GM21367 (cell line): Measurements from ENCODE around the gene NR4A3.
A peak's percentile ranks its signal among the peaks of the same experiment; 100 is the strongest.

ENCODE experiments used
- ATAC-seq: cut with Tn5 transposase; IDR thresholded peaks from one replicate; pipeline ENCODE4 v1.9.1; 2021; ENCODE audit not compliant: unreplicated experiment

NR4A3 gene

DNA sequence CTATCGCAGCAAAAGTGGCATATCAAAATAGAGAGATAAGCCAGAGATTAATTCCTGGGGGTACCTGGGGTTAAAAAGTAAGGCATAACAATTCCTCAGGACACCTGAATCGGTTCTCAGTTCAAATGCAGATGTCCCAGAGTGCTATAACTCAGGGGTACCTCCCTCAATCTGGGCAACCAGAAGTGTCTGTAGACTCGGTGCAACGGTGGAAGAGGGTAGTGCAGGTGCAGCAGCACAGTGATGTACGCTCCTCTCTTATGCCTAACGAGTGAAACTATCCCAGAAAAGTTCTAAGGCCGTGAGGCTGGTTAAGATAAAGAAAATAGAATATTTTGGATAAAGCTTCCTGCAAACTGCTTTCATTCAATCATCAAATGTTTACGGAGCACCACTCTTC is 7.9 kb upstream of the NR4A3 start:
- ATAC-seq = no peak

DNA sequence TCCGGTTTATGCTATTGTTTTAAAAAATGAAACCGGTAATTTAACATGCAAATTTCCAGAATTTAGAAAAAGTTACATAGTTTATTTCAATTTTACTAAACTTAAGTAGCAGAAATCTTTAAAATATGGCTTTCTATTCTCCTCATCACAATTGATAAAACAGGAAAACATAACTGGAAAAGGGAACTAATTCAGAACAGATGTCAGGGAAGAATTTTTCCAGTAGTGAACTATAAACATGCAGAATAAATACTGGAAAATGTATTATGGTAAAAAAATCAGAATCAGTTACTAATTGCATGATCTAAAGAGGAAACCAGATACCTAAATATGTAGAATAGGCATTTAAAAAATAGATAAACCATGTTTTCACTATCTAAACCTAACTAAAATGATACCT is 7.3 kb upstream of the NR4A3 start:
- no peak for ATAC-seq

DNA sequence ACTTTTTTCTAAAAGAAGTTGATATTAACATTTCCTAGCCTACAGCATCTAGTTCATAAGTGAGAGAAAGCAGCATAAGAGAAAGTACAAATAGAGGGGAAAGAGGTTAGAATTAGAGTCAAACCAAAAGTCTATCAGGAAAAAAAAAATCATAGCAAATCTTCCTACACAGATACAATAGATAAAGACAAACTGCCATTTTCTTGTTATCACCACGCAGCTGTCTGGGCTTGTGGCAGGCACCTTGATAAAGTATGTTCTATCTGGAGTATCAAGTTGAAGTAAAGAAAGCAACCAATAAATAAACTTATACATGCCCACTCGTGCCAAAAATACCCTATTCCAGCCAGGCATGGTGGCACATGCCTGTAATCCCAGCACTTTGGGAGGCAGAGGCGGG is 5.3 kb upstream of the NR4A3 start:
- no peak for ATAC-seq

DNA sequence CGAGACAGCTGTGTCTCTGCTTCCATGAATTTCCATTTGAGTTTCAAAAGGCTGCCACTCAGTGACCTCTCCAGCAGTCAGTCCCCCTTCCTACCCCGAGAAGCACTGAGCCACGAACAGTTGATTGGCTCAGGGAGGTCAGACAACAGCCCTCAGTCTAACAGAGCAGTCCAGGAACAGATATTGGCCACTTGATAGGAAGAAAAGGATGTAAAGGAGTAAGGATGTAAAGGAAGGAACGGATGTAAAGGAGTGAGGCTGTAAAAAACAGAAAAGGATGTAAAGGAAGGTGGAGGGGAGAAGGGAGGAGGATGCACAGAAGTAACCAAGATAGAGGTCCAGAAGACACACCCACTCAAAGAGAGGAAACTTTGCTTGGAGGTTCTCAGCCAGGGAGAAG is 3.2 kb upstream of the NR4A3 start:
- ATAC-seq = no peak

DNA sequence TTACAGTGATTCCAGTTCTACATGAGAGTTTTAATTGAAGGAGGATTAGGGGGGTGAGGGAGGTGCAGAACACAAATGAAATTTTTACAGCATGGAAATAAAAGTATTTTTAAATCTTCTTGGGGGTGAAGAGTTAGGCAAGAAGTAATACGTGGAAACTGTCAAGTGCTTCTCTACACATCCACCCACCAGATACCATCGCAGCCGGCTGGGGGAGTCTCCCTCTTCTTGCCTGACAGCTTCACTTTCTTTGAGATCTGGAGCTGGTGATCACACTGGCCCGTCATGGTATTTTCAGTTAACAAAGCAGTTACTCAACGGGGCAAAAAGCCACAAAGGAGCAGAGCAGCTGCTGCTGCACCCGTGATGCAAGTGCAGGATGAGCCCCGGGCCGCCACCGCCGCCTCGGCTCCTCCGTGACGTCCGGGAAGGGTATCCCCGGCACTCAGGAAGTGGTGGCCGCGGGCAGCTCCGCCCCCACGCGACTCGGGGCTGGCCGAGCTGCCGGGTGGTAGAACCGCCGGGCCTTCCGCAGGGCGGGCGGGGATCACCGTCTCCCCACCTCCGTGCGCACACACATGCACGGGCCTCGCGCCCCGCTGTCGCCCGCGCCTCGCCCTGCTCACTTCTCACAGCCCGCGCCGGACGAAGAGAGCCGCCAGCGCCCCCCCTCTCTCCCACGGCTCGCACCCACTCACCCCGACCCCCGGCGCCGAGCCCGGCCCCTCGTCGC is 2.4 kb upstream of the NR4A3 start:
- ATAC-seq = peak; percentile 43

DNA sequence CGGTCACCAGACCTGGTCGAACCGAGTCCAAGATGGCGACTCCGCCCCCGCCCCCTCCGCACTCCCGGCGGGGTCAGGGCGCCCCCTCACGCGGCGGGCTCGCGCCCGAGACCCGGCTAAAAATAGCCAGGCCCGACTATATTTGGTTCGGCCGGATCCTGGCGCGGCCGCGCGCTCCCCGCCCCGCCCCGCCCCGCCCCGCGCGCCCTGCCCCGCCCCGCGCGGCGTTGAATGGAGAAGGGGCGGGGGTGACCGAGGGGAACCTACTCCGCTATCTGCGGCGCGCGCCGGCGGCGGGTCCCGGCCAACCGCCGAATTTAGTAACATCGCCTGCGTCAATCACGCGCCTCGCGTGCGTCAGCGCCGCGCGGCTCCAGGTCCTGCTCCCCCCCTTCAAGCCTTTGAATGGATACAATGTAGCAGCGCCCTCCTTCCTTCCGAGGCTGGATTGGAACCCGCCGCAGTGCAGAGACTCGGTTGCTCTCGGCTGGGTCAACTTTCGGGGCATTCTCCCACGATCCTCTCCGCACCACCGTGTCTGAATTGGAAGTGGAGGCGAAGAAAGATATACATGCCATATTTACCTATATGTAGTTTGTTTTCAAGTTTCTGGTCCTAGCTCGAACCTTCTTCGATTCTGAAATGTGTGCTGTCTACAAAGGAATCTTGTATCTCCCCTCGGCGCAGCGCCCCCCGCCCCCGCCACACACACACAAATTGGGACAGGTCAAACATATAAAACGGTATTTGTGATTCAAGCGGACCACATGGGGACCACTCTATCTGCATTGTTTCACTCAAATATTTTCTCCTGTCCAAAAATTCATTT is 1.6 kb upstream of the NR4A3 start:
- ATAC-seq = peak; percentile 41

DNA sequence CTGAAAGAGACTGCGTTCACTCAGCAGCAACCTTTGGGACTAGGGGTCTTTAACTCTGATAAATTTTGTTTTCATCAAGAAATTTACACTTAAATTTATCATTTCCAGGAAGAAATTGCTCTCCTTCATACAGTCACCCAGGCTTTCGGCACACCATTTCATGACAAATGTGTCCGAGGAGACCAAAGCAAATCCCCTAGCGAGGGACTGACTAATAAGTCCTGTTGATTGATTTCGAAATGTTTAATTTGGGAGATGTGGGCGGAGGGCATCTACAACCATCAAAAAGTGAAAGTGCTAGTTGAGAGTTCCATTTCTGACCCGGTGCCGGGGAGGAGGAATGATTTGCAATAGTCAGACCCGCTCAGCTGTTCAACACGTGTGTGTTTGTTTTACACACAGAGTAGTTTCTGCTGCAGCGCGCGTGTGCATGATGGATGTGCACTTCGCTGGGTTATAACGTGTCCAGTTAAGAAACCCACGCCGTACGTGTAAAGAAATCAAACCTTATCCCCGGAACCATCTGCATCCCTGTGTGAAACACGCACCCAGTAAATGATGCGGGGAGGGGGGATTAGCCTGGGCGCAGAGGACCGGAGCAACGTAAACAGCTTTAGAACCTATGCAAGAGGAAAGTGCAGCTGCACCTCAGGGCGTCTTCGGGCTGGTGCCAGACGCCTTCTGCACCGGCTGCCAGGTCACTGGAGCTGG is 845 bp upstream of the NR4A3 start:
- peak; percentile 0 for ATAC-seq

DNA sequence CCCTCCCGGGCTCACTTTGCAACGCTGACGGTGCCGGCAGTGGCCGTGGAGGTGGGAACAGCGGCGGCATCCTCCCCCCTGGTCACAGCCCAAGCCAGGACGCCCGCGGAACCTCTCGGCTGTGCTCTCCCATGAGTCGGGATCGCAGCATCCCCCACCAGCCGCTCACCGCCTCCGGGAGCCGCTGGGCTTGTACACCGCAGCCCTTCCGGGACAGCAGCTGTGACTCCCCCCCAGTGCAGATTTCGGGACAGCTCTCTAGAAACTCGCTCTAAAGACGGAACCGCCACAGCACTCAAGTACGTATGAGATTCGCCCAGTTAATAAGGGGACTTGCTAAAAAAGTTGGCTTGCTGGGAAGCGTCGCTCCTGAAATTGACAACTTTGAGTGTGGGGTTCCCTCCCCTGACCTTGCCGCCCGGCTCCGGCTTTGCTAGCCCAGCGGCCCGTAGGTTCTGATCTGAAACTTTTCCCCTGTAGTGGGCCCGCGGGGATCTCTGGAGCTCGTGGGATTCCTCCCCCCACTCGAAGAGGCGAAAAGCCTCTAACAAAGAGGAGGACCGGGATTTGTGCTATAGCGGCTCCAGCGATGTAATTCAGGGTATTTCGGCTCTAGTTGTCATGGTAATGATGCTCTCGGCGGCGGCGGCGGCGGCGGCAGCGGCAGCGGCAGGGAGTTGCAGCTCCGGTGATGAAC is 572 bp downstream of the NR4A3 start:
- ATAC-seq = no peak

DNA sequence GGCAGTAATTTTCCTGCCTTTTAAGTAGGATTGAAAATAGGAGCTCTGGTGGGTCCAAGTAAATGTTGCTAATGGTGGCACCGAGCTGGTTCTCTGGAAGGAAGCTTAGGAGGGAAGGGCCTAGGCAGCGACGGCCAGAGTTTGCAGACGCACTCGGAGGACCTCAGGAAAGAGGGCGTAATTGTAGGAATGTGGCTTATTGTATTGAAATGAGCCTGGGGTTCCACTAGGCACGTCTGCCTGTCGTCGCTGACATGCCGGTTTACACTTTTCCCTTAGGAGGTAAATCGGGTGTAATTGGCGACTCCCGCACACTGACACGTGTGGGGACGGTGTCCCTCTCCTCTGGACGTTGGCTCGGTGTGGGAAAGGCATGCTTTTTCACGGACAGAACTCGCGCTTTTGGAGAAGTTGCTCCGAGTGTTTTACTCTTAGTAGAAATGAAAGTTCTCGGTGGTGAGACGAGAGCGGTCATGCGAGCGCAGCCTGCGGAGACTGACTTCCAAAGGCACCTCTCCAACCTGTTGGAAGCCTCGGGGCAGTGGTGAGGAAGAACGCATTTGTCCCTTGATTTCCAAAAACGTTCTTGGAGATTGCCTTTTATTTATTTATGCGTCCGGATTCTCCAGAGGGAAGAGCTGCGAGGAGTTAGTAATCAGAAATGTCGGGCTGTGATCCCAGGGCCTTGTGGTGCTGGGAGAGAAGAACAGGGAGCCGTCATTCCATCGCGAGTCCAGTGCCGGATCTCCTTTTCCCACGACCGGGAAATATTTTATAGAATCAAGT is 1.3 kb downstream of the NR4A3 start:
- no peak for ATAC-seq

DNA sequence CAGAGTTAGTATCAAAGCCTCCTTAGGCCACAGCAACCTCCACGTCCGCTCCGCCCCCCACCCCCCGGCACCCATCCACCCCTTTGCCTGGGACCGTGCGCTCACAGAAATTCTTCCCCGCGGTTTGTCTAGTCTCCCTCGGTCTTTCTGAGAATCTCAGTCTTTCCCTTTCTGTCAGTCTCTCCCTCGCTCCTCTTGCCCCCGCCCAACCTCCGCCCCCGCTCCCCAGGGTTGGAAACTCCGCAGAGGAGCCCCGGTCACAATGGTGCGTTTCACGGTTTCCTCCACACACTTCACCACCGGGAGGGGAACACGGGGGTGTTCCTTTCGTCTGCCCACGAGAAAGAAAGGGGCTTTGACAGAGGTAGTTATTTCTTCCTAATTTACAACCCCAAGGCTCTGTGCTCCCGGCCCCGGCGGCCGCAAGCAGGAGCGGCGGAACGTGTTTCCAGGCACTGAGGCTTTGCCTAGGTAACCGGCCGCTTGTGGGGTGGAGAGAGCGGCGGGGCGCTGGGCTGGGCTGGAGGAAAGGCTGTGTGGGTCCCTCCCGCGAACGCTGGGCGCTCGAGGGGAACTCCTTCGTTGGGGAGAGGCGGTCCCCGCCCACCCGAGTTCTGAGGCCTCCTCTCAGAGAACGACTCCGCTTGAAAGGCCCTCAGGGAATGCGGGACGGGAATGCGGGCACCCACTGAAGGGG is 2.1 kb downstream of the NR4A3 start:
- ATAC-seq = no peak

DNA sequence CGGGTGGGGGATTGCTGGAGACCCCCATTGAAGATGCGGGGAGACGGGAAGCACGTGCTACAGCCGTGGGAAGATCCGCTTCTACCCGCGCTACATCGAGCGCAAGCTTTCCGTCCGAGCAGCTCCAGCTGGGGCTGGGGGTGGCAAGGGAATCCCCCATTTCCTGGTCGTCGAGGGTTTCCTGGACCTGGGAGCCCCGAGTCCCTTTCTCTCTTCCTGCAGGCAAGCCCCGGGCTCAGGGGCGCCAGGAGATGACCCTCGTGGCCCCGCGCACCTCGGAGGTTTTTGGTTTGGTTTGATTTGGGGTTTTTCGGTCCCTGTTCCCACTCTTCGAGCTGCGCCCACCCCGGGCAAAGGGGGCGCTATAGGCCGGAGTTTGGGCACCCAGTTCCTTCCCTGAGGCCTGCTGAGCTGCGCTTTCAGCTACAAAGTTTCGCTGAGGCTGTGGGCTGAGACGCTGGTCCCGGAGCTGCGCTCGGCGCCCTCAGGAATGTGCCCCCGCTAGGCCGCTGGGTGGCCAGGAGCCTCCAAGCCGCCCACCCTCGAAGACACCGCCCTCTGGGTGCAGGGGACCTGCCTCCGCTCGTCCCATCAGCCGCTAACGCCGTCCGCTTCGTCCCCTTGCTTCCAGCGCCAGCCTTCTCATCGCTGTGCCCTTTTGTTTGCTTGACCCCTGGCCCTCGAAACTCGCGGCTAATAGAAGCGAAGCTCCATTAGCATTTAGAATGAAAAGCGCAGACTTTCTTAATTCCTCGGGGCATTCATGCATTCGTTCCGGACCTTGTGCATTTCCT is 2.9 kb downstream of the NR4A3 start:
- no peak for ATAC-seq

DNA sequence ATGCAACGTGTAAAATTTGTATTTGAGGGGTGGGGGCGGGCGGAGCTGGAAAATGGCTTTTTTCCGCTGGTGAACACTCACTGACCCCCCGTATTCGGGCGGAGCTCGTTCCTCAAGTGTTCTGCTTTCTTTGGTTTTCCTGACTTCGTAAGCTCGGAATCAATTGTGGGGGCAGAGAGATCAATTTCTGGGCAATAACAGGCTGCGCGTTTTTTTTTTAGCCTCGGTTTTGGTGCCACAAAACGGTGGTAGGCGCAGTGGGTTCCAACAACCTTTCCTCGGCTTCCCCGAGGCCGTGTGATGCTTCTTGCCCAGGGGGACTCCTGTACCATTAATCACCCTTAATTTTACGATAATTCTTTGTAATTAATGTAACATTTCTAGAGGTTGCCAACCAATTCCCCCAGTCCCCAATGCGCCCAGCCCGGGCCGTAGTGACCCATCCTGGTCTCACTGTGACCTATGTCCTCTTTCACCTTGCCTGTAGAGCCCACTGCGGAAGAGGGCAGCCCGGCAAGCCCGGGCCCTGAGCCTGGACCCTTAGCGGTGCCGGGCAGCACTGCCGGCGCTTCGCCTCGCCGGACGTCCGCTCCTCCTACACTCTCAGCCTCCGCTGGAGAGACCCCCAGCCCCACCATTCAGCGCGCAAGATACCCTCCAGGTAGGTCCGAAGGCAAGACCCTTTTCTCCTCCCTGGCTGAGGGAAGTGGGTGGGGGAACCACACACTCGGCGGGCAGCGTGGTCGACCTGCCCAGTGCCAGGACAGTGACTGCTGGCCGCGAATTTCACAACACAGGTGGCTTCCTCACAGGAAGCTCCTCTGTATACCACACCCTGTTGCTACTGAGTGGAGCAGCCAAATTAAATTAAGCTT is 3.7 kb downstream of the NR4A3 start:
- no peak for ATAC-seq

DNA sequence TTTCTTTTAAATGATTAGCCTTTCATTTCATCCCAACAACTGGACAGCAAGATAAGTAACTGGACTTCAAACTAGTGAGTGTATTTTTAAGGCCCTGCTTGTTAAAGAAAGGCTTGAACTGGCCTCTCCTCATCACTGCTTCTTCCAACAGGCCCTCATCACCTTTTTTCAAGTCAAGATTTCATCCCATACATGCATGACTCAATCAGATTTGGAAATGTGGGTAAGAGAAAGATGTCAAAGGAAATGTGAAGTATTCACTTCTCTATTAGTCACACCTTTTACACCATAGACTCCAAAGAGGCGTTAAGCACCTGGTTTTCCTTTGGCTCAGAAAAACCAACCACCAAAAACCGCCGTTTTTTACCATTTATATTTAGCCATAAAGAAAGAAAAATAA is 4.9 kb downstream of the NR4A3 start:
- no peak for ATAC-seq

DNA sequence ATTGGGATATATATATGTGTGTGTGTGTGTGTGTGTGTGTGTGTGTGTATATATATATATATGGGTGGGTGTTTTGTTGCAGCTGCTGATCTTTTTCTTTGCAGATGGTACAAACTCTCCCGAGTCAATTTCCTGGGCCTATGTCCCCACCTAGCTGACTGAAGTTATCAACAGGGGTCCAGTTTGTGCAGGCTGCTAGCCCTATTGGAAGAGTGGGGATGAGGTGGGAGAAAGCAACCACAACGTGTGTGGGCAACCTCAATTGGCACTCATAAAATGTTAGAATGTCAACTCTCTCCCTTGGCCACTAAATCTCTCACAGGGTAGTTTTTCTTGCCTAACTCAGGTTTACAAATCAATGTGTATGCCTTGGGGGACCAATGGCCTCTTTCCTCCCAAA is 5.6 kb downstream of the NR4A3 start:
- ATAC-seq = no peak

DNA sequence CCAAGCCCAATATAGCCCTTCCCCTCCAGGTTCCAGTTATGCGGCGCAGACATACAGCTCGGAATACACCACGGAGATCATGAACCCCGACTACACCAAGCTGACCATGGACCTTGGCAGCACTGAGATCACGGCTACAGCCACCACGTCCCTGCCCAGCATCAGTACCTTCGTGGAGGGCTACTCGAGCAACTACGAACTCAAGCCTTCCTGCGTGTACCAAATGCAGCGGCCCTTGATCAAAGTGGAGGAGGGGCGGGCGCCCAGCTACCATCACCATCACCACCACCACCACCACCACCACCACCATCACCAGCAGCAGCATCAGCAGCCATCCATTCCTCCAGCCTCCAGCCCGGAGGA is 6.3 kb downstream of the NR4A3 start:
- ATAC-seq = no peak

DNA sequence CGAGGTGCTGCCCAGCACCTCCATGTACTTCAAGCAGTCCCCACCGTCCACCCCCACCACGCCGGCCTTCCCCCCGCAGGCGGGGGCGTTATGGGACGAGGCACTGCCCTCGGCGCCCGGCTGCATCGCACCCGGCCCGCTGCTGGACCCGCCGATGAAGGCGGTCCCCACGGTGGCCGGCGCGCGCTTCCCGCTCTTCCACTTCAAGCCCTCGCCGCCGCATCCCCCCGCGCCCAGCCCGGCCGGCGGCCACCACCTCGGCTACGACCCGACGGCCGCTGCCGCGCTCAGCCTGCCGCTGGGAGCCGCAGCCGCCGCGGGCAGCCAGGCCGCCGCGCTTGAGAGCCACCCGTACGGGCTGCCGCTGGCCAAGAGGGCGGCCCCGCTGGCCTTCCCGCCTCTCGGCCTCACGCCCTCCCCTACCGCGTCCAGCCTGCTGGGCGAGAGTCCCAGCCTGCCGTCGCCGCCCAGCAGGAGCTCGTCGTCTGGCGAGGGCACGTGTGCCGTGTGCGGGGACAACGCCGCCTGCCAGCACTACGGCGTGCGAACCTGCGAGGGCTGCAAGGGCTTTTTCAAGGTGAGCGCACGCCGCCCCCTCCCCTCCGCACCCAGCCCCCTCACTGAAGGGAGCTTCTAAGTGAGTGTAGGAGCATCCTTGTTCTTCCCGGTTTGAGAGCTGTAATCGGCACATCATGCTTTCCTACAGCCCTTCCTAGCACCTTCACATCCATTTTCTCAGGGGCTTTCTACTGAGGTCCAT is 6.9 kb downstream of the NR4A3 start:
- ATAC-seq = no peak

DNA sequence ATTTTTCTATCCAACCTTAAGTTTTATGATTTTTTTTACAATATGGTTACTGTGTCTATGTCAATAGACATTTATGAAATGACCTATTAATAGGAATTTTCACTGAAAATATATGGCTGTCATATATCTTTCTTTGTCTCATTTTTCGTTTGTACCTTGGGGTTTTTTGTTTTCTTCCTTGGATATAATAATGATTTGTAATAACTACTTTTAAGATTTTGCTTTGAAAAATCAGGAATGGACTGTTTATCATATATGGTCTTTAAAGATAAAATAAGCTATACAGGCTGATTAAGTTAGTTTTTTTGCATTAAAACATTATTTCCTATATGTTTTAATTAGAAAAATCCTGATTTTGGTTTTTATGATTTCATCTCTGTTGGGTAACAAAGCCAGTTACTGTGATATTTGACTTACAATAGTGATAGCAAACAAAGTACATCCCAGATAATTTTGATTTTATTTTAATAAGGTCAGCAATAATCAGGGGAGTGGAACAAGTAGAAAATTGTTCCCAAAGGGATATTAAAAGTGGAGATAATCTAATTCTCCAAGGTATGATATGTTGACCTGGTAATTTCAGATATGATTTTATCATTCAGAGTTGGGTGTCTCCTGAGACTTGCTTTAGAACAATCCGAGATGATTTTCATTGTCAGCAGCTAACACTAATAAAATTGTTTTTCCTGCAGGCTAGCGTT is 10.3 kb downstream of the NR4A3 start:
- no peak for ATAC-seq
